Measurements from ENCODE around the gene LARP1B.
"Not testable (repeated sequence)": the region's sequence is repeated elsewhere in the genome, so short reads cannot be mapped to it uniquely, and the experiment has no call there.

The LARP1B gene

DNA sequence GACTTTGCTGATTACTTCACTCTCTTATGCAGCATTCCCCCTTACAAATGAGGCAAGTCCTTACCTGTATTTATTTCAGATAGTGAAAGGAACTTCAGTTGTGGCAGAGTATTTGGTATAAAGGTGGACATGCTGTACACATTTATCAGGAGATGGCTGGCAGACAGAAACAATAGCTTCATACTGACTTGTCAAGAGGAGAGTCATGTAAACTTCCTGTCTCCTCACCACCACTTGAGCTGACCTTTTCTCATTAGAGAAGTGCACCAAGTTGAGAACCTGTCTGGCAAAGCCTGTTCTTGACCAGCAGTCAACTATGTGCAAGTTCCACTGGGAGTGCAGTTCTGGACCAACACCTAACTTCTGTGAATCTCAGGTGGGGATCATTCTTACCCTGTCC lies 80.8 kb downstream of the LARP1B start:
- DNase-seq = no peak

DNA sequence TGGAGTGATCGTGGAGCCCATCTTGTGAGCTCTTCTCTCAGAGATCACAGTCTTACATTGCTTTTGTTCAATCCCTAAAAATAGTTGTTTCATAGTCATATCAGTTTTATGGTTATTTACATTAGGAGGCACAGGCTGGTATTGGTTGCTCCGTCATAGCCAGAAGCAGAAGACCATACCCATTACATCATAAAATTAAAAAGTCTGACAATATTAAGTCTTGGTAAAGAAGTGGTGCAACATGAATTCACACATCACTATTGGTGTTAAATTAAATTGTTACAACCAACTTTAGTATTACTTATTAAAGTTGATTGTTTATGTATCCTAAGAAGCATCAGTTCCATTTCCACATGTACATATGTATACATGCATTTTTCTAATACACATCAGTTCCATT lies 84.6 kb downstream of the LARP1B start:
- no peak for DNase-seq

- no peak for DNase-seq
Observed at GRCh38 chr4:128153800-128154199, 92.7 kb downstream of the LARP1B start.

DNA sequence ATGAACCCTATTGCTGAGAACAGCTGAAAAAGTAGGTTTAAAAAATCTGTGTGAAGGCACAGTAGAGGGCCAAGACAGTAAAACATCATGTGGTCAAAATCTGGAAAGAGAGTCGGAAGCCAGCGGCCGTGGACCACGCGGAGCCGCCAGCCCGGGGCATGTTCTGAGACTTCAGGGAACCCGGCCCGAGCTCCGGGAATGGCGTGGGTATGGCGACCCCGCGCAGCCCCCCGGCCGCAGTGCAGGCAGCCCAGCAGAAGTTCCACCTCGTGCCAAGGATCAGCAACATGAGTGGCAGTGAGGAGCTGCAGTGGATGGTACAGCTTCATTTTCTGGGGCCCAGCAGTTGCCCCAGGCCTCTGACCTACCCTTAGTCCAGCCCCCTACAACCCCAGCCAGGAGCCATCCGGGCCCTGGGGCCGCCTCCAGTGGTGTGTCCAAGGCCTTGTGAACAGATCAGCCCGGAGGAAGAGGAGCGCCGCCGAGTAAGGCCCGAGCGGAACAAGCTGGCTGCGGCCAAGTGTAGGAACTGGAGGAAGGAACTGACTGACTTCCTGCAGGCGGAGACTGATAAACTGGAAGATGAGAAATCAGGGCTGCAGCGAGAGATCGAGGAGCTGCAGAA lies 94.2 kb downstream of the LARP1B start:
- DNase-seq = no peak

- no peak for DNase-seq
Observed at GRCh38 chr4:128155874-128156456, 94.9 kb downstream of the LARP1B start.

GRCh38 chr4:128156472-128156871 lies 95.4 kb downstream of the LARP1B start:
- not testable (repeated sequence) for DNase-seq

- DNase-seq = no peak
Observed at GRCh38 chr4:128158894-128159293, 97.8 kb downstream of the LARP1B start.

DNA sequence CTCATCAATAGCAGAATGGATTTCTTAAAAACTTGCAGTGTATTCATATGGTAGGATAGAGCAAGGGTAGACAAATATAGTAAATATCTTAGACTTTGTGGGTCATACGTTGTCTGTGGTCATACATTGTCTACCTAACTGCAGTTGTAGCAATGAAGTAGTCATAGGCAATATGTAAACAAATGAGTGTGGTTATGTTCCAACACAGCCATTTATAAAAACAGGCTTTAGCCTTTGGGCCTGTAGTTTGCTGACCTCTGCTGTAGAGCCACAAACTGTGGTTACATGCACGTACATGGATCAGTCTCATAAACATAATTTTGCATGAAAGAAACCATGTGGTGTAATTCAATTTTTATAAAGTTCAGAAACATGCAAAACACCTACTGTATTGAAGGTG lies 98.9 kb downstream of the LARP1B start:
- no peak for DNase-seq

GRCh38 chr4:128161138-128161537 lies 100.0 kb downstream of the LARP1B start:
- DNase-seq = no peak

- DNase-seq = no peak
Observed at GRCh38 chr4:128162434-128162833, 101.3 kb downstream of the LARP1B start.

GRCh38 chr4:128163177-128164117 lies 102.3 kb downstream of the LARP1B start:
- DNase-seq = peak; percentile 68

DNA sequence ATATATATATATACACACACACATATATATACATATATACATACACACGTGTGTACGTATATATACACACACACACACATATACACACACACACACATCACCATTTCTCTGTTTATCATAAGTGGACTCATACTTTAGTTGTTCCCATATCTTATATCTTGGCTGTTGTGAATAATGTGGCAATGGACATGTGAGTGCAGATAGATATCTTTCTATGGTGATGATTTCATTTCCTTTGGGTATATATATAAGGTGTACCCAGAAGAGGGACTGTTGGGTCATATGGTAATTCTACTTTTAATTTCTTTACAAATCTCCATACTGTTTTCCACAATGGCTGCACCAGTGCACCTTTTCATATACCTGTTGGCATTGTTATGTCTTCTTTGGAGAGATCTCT lies 105.9 kb downstream of the LARP1B start:
- no peak for DNase-seq

GRCh38 chr4:128168701-128169100 lies 107.6 kb downstream of the LARP1B start:
- DNase-seq = no peak

GRCh38 chr4:128169245-128169644 lies 108.1 kb downstream of the LARP1B start:
- DNase-seq = no peak

DNA sequence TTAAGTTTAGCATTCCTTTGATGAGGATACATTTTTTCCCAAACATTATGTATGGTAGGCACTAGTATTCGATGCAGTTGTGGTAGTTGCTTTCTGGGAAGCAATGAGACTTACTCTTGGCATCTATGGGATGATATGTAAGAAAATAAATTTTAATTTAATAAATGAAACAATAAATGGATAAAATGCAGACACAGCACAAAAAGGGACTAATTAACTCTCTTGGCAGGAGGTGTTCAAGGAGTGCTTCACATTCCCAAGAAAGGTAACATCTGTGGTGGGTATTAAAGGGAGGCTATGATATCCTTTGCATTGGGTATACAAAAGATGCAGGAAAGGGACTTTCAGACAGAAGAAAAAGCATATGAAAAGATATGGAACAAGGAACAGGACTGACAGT lies 115.5 kb downstream of the LARP1B start:
- no peak for DNase-seq

DNA sequence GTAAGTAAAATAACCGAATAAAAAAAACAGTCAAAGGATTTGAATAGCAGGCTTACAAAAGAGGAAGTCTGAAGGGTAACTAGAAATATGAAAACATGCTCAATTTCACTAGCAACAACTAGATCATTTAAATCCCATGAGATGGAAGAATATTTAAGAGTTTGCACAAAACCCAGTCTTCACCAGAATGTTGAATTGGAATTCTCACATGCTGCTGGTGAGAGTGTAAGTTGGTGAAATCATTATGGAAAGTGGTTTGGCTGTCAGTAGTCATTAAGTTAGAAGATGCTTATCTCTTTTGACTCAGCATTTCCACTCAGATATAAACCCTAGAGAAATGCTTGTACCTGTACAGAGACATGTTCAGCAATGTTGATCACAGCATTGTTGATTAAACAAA lies 116.4 kb downstream of the LARP1B start:
- DNase-seq = peak; percentile 14

GRCh38 chr4:128186623-128187022 lies 125.5 kb downstream of the LARP1B start:
- no peak for DNase-seq

DNA sequence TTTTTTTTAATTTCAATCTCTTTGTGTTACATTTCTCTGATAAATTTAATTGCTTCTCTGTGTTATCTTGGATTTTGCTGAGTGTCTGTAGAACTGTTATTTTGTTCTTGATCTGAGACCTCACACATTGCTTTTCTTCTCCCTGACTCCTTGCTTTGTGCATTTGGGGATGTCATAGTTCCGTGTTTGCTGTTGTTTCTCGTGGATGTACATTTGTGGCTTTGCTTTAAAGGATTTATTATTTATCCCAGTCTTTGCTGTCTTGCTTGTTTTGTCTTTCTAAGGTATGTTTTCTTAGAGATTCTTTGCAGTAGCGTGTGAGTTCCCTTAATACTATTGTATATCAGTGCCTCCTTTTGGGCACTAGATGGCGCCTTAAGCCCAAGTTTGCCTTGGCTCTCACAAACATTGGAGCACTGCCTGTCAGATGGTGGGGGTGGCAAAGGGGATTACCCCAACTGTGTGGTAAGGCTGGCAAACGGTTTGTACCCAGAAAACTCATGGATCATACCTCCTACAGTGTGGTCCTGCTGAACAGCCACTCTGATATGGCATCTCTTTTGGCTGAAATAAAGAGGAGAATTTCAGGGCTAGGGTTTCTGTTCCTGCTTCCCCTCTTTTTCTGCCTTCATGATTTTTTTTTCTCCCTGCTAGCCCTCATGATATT lies 130.1 kb downstream of the LARP1B start:
- peak; percentile 37 for DNase-seq

- DNase-seq = peak; percentile 33
Observed at GRCh38 chr4:128220286-128221235, 159.4 kb downstream of the LARP1B start.

DNA sequence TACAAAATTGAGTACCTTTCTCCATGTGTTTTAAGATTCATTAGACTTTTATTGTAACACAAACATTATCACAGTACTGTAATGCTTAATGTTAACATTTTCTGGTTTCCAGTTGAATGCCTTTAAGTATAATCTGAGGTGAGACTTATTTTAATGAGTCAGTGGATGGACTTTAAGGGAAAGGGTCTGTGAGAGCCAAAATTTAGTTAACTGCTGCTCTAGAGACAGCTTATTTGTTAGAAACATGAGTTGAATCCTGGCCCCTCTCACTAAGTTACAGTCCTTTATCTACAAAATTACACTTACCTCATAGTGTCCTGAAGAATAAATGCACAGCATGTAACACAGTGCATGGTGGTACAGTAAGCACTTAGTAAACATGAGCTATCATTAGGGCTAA lies 160.5 kb downstream of the LARP1B start:
- DNase-seq = no peak

- no peak for DNase-seq
Observed at GRCh38 chr4:128225148-128225547, 164.0 kb downstream of the LARP1B start.

GRCh38 chr4:128227991-128228571 lies 167.0 kb downstream of the LARP1B start:
- DNase-seq = no peak

All from NCI-H226 (cell line).